ENCODE data around the gene RTP5. TPM values are rescaled to one million over a fixed set of nuclear protein-coding genes. Genes with fewer than 3 reads are reported as not detected.
A peak's percentile ranks its signal among the peaks of the same experiment; 100 is the strongest.

Gene RTP5
- polyA plus RNA-seq, 1 of the 3 experiments (the other 2 are of a cell fraction), result not detected

DNA sequence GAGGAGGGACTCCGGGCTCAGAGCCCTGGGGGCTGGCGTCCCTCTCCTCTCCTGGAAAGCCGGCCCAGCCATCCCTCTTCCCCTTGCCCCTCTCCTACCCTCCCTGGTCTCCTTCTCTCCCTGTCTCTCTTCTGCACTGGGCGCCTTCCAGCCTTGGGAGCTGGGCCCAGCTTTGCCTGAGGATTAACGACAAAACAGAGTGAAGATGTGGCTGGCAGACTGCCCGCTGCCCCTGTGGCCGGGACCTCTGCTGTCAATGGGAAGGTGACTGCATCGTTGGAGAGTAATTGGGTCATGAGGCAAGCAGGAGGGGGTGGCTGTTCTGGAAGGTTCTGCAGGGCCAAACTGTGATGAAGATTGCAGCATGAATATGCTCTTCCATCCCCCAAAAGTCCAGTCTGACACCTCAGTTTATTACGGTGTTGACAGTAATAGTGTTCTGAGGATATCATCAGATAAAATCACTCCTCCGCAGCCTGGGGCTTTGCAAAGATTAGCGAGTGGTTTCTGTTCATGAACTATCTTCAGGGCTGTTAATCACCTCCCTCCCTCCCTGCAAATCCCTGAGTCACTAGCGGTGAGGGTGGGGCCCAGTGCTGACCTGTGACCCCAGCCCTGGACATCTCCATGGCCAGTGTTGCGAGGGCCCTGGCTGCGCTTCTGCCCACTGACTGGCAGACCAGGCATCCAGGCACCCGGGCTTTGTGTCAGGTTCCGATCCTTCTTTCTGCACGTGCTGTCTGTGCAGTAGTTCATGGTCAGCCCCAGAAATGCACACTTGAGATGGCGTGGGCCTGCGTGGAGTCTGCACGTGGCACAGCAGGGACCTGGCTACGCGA is 23.0 kb downstream of the RTP5 start:
- TF ChIP-seq NFIC (IDR thresholded peaks at IDR 0.05; ENCODE audit: borderline replicate concordance), result no peak
- no peak for TF ChIP-seq SMC3 (IDR thresholded peaks at IDR 0.05; ENCODE audit: low read depth, low read length)
- TF ChIP-seq, protein P1, sequence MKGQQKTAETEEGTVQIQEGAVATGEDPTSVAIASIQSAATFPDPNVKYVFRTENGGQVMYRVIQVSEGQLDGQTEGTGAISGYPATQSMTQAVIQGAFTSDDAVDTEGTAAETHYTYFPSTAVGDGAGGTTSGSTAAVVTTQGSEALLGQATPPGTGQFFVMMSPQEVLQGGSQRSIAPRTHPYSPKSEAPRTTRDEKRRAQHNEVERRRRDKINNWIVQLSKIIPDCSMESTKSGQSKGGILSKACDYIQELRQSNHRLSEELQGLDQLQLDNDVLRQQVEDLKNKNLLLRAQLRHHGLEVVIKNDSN (IDR thresholded peaks at IDR 0.05; ENCODE audit: borderline replicate concordance, low read depth), result no peak
- TF ChIP-seq, protein P2, sequence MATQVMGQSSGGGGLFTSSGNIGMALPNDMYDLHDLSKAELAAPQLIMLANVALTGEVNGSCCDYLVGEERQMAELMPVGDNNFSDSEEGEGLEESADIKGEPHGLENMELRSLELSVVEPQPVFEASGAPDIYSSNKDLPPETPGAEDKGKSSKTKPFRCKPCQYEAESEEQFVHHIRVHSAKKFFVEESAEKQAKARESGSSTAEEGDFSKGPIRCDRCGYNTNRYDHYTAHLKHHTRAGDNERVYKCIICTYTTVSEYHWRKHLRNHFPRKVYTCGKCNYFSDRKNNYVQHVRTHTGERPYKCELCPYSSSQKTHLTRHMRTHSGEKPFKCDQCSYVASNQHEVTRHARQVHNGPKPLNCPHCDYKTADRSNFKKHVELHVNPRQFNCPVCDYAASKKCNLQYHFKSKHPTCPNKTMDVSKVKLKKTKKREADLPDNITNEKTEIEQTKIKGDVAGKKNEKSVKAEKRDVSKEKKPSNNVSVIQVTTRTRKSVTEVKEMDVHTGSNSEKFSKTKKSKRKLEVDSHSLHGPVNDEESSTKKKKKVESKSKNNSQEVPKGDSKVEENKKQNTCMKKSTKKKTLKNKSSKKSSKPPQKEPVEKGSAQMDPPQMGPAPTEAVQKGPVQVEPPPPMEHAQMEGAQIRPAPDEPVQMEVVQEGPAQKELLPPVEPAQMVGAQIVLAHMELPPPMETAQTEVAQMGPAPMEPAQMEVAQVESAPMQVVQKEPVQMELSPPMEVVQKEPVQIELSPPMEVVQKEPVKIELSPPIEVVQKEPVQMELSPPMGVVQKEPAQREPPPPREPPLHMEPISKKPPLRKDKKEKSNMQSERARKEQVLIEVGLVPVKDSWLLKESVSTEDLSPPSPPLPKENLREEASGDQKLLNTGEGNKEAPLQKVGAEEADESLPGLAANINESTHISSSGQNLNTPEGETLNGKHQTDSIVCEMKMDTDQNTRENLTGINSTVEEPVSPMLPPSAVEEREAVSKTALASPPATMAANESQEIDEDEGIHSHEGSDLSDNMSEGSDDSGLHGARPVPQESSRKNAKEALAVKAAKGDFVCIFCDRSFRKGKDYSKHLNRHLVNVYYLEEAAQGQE (IDR thresholded peaks at IDR 0.05; ENCODE audit: low read depth, low read length), result no peak
- TF ChIP-seq FOXJ3 (CRISPR knock-in tag; IDR thresholded peaks at IDR 0.05), result peak; percentile 19; the same call in 1 of the 2 replicates
- TF ChIP-seq, protein P3, sequence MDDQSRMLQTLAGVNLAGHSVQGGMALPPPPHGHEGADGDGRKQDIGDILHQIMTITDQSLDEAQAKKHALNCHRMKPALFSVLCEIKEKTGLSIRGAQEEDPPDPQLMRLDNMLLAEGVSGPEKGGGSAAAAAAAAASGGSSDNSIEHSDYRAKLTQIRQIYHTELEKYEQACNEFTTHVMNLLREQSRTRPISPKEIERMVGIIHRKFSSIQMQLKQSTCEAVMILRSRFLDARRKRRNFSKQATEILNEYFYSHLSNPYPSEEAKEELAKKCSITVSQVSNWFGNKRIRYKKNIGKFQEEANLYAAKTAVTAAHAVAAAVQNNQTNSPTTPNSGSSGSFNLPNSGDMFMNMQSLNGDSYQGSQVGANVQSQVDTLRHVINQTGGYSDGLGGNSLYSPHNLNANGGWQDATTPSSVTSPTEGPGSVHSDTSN (IDR thresholded peaks at IDR 0.05), result no peak
- TF ChIP-seq GATA2 (CRISPR knock-in tag; IDR thresholded peaks at IDR 0.05), result peak; percentile 68
- TF ChIP-seq SIN3A (IDR thresholded peaks at IDR 0.05; ENCODE audit: borderline replicate concordance, low read depth, low read length), result no peak
- TF ChIP-seq TCF12 (IDR thresholded peaks at IDR 0.05), result no peak
- no peak for TF ChIP-seq POLR2AphosphoS5 (IDR thresholded peaks at IDR 0.05; ENCODE audit: low read depth, low read length)
- TF ChIP-seq NRF1 (IDR thresholded peaks at IDR 0.05; ENCODE audit: low read depth, low read length), result no peak
- TF ChIP-seq JUND (IDR thresholded peaks at IDR 0.05), result no peak
- TF ChIP-seq, protein P4, sequence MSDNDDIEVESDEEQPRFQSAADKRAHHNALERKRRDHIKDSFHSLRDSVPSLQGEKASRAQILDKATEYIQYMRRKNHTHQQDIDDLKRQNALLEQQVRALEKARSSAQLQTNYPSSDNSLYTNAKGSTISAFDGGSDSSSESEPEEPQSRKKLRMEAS (IDR thresholded peaks at IDR 0.05; ENCODE audit: low read depth), result no peak
- TF ChIP-seq MXI1 (IDR thresholded peaks at IDR 0.05; ENCODE audit: low read depth, low read length), result peak; percentile 27; the same call in 1 of the 2 replicates
- no peaks in the 10 kb centered on the region for H4K20me1 ChIP-seq (ENCODE audit: insufficient read depth)
- POLR2A ChIA-PET, result no interaction called here
- no peaks in the 10 kb centered on the region for H3K79me2 ChIP-seq (ENCODE audit: insufficient read depth)
- H3K9ac ChIP-seq, result no peak overlapping the region
- H3K36me3 ChIP-seq (replicated peaks in 1 of 2; ENCODE audit: control insufficient read depth in 1 of 2, insufficient read depth in 2 of 2, low read length in 1 of 2), result no peaks in the 10 kb centered on the region
- peaks cover 0 to 27% of the 10 kb centered on the region in 2 experiments; a peak in 1 of 4 replicates for H3K4me1 ChIP-seq (ENCODE audit: control insufficient read depth in 1 of 2, insufficient read depth in 2 of 2, low read depth in 1 of 2, low read length in 1 of 2)
- CTCF ChIA-PET, result interaction anchor here (2.7 kb wide), 1 partner anchor 14 kb away, joined by 8 read pairs; no protein-coding TSS in a partner anchor
- WGBS (ENCODE audit: low lambda C conversion rate), result 57% methylated on average over 16 of the region's 22 CpGs
- no peaks in the 10 kb centered on the region for H3K9me3 ChIP-seq
- peak overlapping the region in 1 of 2 experiments; percentile 48; a peak in 2 of 4 replicates for H3K27ac ChIP-seq (ENCODE audit: low read depth in 2 of 2, low read length in 1 of 2)
- H3K27me3 ChIP-seq (ENCODE audit: insufficient read depth), result no peaks in the 10 kb centered on the region
- no peak overlapping the region for H3K4me3 ChIP-seq (ENCODE audit: low read depth in 2 of 2, low read length in 1 of 2)
- H3F3A ChIP-seq (replicated peaks; ENCODE audit: insufficient read depth), result no peaks in the 10 kb centered on the region
- H2AFZ ChIP-seq (ENCODE audit: low read depth), result no peak overlapping the region
- DNase-seq, result peak; percentile 78
- H3K9me2 ChIP-seq, result no peaks in the 10 kb centered on the region
- H3K4me2 ChIP-seq, result no peak overlapping the region
